ENCODE results near the gene TMOD3.

Gene TMOD3

GRCh38 chr15:51812598-51812997 lies 16.9 kb upstream of the TMOD3 start:
- H3K4me3 ChIP-seq (ENCODE audit: low read length) = no peak overlapping the region
- H3K79me2 ChIP-seq (ENCODE audit: control insufficient read depth, low read length) = no peaks in the 10 kb centered on the region
- no peaks in the 10 kb centered on the region for H3K9me2 ChIP-seq (replicated peaks; ENCODE audit: control insufficient read depth, low read length)
- TF ChIP-seq, protein P1, sequence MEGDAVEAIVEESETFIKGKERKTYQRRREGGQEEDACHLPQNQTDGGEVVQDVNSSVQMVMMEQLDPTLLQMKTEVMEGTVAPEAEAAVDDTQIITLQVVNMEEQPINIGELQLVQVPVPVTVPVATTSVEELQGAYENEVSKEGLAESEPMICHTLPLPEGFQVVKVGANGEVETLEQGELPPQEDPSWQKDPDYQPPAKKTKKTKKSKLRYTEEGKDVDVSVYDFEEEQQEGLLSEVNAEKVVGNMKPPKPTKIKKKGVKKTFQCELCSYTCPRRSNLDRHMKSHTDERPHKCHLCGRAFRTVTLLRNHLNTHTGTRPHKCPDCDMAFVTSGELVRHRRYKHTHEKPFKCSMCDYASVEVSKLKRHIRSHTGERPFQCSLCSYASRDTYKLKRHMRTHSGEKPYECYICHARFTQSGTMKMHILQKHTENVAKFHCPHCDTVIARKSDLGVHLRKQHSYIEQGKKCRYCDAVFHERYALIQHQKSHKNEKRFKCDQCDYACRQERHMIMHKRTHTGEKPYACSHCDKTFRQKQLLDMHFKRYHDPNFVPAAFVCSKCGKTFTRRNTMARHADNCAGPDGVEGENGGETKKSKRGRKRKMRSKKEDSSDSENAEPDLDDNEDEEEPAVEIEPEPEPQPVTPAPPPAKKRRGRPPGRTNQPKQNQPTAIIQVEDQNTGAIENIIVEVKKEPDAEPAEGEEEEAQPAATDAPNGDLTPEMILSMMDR (IDR thresholded peaks at IDR 0.05; ENCODE audit: low read depth, low read length, poor library complexity, severe bottlenecking) = no peak
- TF ChIP-seq EZH2phosphoT487 (IDR thresholded peaks at IDR 0.05; ENCODE audit: borderline replicate concordance, low read length) = no peak
- H3K27me3 ChIP-seq (ENCODE audit: control insufficient read depth, low read length) = 0 out of 2 replicates have a peak, but pooled peaks cover 3% of the 10 kb centered on the region
- H3K36me3 ChIP-seq (ENCODE audit: control insufficient read depth, low read length) = no peaks in the 10 kb centered on the region
- no peak overlapping the region for H3K27ac ChIP-seq (ENCODE audit: low read depth, low read length)
- H3K4me2 ChIP-seq (ENCODE audit: low read length) = no peak overlapping the region
- H3K9me3 ChIP-seq (ENCODE audit: control insufficient read depth, insufficient read depth, low read length) = no peaks in the 10 kb centered on the region
- no peaks in the 10 kb centered on the region for H3F3A ChIP-seq (ENCODE audit: control insufficient read depth, insufficient read depth)
- H3K4me1 ChIP-seq (ENCODE audit: control insufficient read depth, low read length) = no peaks in the 10 kb centered on the region
- H4K20me1 ChIP-seq (ENCODE audit: control insufficient read depth, insufficient read depth, low read depth, low read length) = no peaks in the 10 kb centered on the region

DNA sequence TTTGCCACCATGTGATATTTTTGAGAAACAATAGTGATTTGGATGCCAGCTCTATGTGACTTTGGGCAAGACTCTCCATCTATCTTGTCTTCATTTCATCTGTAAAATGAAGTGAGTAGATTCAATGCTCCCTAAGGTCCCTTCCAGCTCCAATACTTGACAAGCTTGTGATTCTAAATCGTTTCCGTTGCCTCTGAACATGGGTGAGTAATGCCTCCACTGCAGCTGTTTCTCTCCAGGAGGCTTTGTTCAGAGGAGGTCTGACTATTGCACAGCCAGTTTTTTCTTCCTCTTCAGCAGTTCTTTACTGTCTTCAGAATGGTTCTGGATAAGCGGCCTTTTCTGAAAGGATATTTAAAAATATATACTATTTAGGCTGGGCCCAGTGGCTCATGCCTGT lies 14.8 kb upstream of the TMOD3 start:
- H3K79me2 ChIP-seq (ENCODE audit: control insufficient read depth, low read length) = no peaks in the 10 kb centered on the region
- H3F3A ChIP-seq (ENCODE audit: control insufficient read depth, insufficient read depth) = no peaks in the 10 kb centered on the region

GRCh38 chr15:51816611-51817010 lies 12.8 kb upstream of the TMOD3 start:
- Histone ChIP-seq H3K4me1 (ENCODE audit: control insufficient read depth, low read length) (no peaks in the 10 kb centered on the region), H3K27me3 (ENCODE audit: control insufficient read depth, low read length) (no peaks in the 10 kb centered on the region), H3K4me2 (ENCODE audit: low read length) (no peak overlapping the region), H3K4me3 (ENCODE audit: low read length) (no peak overlapping the region), H3K9me2 (replicated peaks; ENCODE audit: control insufficient read depth, low read length) (no peaks in the 10 kb centered on the region), H3K27ac (ENCODE audit: low read depth, low read length) (no peak overlapping the region), H3K9me3 (ENCODE audit: control insufficient read depth, insufficient read depth, low read length) (peaks cover 7% of the 10 kb centered on the region; the same call in 1 of the 2 replicates), H3K36me3 (ENCODE audit: control insufficient read depth, low read length) (no peaks in the 10 kb centered on the region), H4K20me1 (ENCODE audit: control insufficient read depth, insufficient read depth, low read depth, low read length) (no peaks in the 10 kb centered on the region), H3F3A (ENCODE audit: control insufficient read depth, insufficient read depth) (no peaks in the 10 kb centered on the region), H3K79me2 (ENCODE audit: control insufficient read depth, low read length) (no peaks in the 10 kb centered on the region)
- TF ChIP-seq, protein P1 (IDR thresholded peaks at IDR 0.05; ENCODE audit: low read depth, low read length, poor library complexity, severe bottlenecking) = no peak
- TF ChIP-seq EZH2phosphoT487 (IDR thresholded peaks at IDR 0.05; ENCODE audit: borderline replicate concordance, low read length) = no peak

More for the DNA sequence above, 14.8 kb upstream of the TMOD3 start:
- H3K27ac ChIP-seq (ENCODE audit: low read depth, low read length) = no peak overlapping the region
- H3K36me3 ChIP-seq (ENCODE audit: control insufficient read depth, low read length) = no peaks in the 10 kb centered on the region
- H4K20me1 ChIP-seq (ENCODE audit: control insufficient read depth, insufficient read depth, low read depth, low read length) = no peaks in the 10 kb centered on the region
- no peaks in the 10 kb centered on the region for H3K9me2 ChIP-seq (replicated peaks; ENCODE audit: control insufficient read depth, low read length)
- no peak overlapping the region for H3K4me2 ChIP-seq (ENCODE audit: low read length)
- no peaks in the 10 kb centered on the region for H3K4me1 ChIP-seq (ENCODE audit: control insufficient read depth, low read length)
- no peaks in the 10 kb centered on the region for H3K9me3 ChIP-seq (ENCODE audit: control insufficient read depth, insufficient read depth, low read length)
- no peak for TF ChIP-seq EZH2phosphoT487 (IDR thresholded peaks at IDR 0.05; ENCODE audit: borderline replicate concordance, low read length)
- TF ChIP-seq, protein P1 (IDR thresholded peaks at IDR 0.05; ENCODE audit: low read depth, low read length, poor library complexity, severe bottlenecking) = no peak
- H3K4me3 ChIP-seq (ENCODE audit: low read length) = no peak overlapping the region
- H3K27me3 ChIP-seq (ENCODE audit: control insufficient read depth, low read length) = no peaks in the 10 kb centered on the region

Data from DOHH2 (cell line).